AG20443 (cell line): ENCODE results near the gene EPS15.
A peak's percentile ranks its signal among the peaks of the same experiment; 100 is the strongest.
"Not testable (repeated sequence)": the region's sequence is repeated elsewhere in the genome, so short reads cannot be mapped to it uniquely, and the experiment has no call there.

Experiments
- DNase-seq: peaks from one replicate; pipeline ENCODE4 v3.0.0; 2012; ENCODE audit warnings: low spot score, mixed read lengths

EPS15 gene

GRCh38 chr1:51515312-51515960 lies 3.6 kb downstream of the EPS15 start:
- no peak for DNase-seq

- DNase-seq: peak; percentile 7
These were observed 4.3 kb downstream of the EPS15 start for GRCh38 chr1:51514733-51515132.

GRCh38 chr1:51512606-51513005 lies 6.5 kb downstream of the EPS15 start:
- no peak for DNase-seq

DNA sequence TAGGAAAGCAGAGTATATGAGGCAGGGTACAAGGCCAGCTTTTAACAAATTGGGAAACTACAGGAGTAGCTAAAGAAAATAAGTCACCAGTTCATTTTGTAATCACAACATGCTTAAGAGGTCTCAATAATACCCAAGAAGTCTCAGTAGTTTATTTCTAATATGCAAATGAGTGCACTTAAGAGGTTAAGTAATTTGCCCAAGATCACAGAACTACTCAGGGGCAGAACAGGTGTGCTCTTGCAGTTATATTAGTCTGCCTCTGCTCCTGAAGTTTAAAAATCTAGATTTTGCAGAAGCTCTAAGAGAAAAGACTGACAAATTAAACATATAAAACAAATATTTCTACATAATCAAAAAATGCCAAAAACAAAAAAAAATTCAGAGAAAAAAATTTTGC lies 6.9 kb downstream of the EPS15 start:
- no peak for DNase-seq

- DNase-seq: no peak
These were observed 9.3 kb downstream of the EPS15 start for GRCh38 chr1:51509773-51510172.

DNA sequence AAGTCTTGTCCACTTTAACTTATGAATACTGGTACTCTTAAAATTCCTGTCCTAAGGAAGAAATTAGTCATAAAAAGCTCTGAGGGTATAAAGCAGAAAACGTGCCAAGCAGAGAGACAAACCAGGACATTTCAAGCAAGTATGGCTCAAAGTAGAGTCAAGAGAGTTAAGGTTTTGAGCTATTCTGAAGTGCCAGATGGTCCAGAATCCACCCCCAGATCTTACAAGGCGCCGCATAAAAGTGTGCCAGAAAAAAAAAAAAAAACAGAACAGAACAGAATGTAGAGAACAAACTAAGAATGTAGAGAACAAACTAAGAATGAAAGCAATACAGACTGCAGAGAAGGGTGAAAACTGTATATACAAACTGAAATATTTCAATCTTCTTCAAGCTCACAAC lies 12.5 kb downstream of the EPS15 start:
- DNase-seq: peak; percentile 65

DNA sequence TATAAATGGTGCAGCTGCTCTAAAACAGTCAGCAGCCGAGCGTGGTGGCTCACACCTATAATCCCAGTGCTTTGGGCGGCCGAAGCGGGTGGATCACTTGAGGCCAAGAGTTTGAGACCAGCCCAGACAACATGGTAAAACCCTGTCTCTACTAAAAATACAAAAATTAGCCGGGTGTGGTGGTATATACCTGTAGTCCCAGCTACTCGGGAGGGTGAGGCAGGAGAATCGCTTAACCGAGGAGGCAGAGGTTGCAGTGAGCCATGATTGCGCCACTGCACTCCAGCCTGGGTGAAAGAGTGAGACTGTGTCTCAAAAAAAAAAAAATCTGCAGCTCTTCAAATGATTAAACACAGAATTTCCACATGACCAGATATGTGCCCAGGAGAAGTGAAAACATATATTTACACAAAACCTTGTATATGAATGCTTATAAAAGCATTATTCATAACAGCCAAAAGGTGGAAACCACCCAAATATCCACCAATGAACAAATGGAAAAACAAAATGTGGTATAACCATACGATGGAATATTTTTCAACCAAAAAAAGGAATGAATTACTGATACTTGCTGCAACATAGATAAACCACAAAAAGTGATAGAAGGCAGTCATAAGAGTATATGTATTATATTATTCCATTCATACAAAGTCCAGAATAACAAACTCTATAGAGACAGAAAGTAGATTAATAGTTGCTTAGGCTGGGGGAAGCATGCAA lies 14.1 kb downstream of the EPS15 start:
- no peak for DNase-seq

- not testable (repeated sequence) for DNase-seq
These were observed 17.8 kb downstream of the EPS15 start for GRCh38 chr1:51501218-51501630.

GRCh38 chr1:51499694-51500093 lies 19.4 kb downstream of the EPS15 start:
- no peak for DNase-seq

- no peak for DNase-seq
These were observed 20.1 kb downstream of the EPS15 start for GRCh38 chr1:51498924-51499323.

- no peak for DNase-seq
These were observed 21.7 kb downstream of the EPS15 start for GRCh38 chr1:51497340-51497739.

GRCh38 chr1:51494138-51494830 lies 24.8 kb downstream of the EPS15 start:
- DNase-seq: no peak

- DNase-seq: no peak
These were observed 27.7 kb downstream of the EPS15 start for GRCh38 chr1:51491166-51491981.

GRCh38 chr1:51489472-51489871 lies 29.6 kb downstream of the EPS15 start:
- DNase-seq: no peak

- DNase-seq: no peak
These were observed 30.6 kb downstream of the EPS15 start for GRCh38 chr1:51488372-51489050.

DNA sequence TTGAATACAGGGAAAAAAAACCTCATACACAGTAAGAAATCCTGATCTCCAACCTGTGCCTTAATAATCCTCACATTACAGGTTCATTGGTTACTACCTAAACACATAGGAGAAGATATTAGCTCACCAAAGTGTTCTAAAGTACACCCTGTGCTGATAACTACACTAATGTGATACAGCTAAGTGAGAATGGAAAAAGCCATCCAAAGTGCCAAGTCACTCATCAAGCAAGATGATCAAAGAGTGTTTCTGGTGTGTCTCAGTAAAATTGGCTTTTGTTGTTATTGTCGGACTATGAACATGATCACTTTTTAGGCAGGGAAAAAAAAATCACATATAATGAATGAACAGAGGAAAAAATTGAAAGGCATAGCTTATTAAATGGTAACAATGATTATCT lies 31.4 kb downstream of the EPS15 start:
- no peak for DNase-seq

GRCh38 chr1:51484591-51484990 lies 34.5 kb downstream of the EPS15 start:
- no peak for DNase-seq

DNA sequence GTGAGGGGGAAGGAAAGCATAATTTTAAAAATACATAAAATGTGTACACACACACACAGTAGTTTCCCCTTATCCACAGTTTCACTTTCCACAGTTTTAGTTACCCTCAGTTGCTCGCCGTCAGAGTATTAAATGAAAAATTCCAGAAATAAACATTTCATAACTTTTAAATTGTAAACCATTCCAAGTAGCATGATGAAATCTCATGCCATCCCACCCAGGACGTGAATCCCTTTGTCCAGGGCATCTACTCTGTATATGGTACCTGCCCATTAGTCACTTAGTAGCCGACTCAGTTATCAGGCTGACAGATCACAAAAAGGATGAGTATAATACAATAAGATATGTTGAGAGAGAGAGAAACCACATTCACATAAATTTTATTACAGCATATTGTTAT lies 36.2 kb downstream of the EPS15 start:
- no peak for DNase-seq

GRCh38 chr1:51474832-51475620 lies 44.0 kb downstream of the EPS15 start:
- not testable (repeated sequence) for DNase-seq

GRCh38 chr1:51473331-51474115 lies 45.5 kb downstream of the EPS15 start:
- no peak for DNase-seq
